CD8-positive, alpha-beta memory T cell (primary cell): ENCODE results near the gene TTC12. TPM values are rescaled to one million over a fixed set of nuclear protein-coding genes. Genes with fewer than 3 reads are reported as not detected.

Experiments used
- CTCF ChIA-PET: fragments of 350-600 bp; sonication (Branson Sonifier 250); formaldehyde crosslinking; loops from one replicate; lab custom pipeline; 2021; ENCODE audit warnings: antibody characterized with exemption; lab: Charles Lee
- POLR2A ChIA-PET: fragments of 350-600 bp; sonication (Branson Sonifier 250); formaldehyde crosslinking; loops from one replicate; lab custom pipeline; 2021; ENCODE audit warnings: antibody characterized with exemption; lab: Charles Lee
- DNase-seq, 5 donors: peaks; one replicate each; pipeline versions ENCODE4 v3.0.0 to v3.0.0-alpha.2; 2020 to 2022; ENCODE audit warnings: mixed read lengths in 1 of 5
- H3K27ac ChIP-seq: one replicate; pipeline ENCODE4 v1.7.0; 2013; ENCODE audit warnings: low read depth, mild to moderate bottlenecking, low read length, moderate library complexity
- H3K27me3 ChIP-seq: 2 replicates; pipeline ENCODE4 v1.7.0; 2013; ENCODE audit warnings: low read length, mild to moderate bottlenecking; ENCODE audit not compliant: insufficient read depth, poor library complexity, severe bottlenecking
- H3K36me3 ChIP-seq: 2 replicates; pipeline ENCODE4 v1.7.0; 2013; ENCODE audit warnings: mild to moderate bottlenecking, low read length, moderate library complexity; ENCODE audit not compliant: insufficient read depth
- H3K4me1 ChIP-seq: 2 replicates; pipeline ENCODE4 v1.7.0; 2013; ENCODE audit warnings: mild to moderate bottlenecking, low read length, moderate library complexity; ENCODE audit not compliant: insufficient read depth
- H3K4me3 ChIP-seq: 2 replicates; pipeline ENCODE4 v1.7.0; 2013; ENCODE audit warnings: mild to moderate bottlenecking, low read length
- H3K9me3 ChIP-seq: 2 replicates; pipeline ENCODE4 v1.7.0; 2013; ENCODE audit warnings: mild to moderate bottlenecking, low read length
- H3K27ac Mint-ChIP-seq, 8 donors: one replicate each; pipeline ENCODE4 v1.8.0; 2020 to 2021; ENCODE audit warnings: mixed read lengths in 8 of 8, mild to moderate bottlenecking in 6 of 8, inconsistent platforms in 3 of 8, moderate library complexity in 3 of 8
- H3K27me3 Mint-ChIP-seq, 2 donors: one replicate each; pipeline ENCODE4 v1.8.0; 2020 to 2021; ENCODE audit warnings: mixed read lengths in 2 of 2, mild to moderate bottlenecking in 1 of 2, moderate library complexity in 1 of 2
- H3K36me3 Mint-ChIP-seq, 3 donors: one replicate each; pipeline ENCODE4 v1.8.0; 2020 to 2021; ENCODE audit warnings: mixed read lengths in 3 of 3, inconsistent platforms in 1 of 3, mild to moderate bottlenecking in 1 of 3
- H3K4me1 Mint-ChIP-seq, 3 donors: one replicate each; pipeline ENCODE4 v1.8.0; 2020 to 2021; ENCODE audit warnings: mixed read lengths in 3 of 3, inconsistent platforms in 1 of 3, mild to moderate bottlenecking in 1 of 3
- H3K4me3 Mint-ChIP-seq, 7 donors: one replicate each; pipeline ENCODE4 v1.8.0; 2020 to 2021; ENCODE audit warnings: mixed read lengths in 7 of 7, mild to moderate bottlenecking in 6 of 7, moderate library complexity in 4 of 7, inconsistent platforms in 2 of 7
- H3K9me3 Mint-ChIP-seq, 5 donors: one replicate each; pipeline ENCODE4 v1.8.0; 2020 to 2022; ENCODE audit warnings: mixed read lengths in 5 of 5, mild to moderate bottlenecking in 3 of 5, moderate library complexity in 2 of 5, inconsistent platforms in 1 of 5
- polyA plus RNA-seq: library from polyadenylated mRNA; unstranded; fragments of 300-500 nt; fragmentation: Illumina TruSeq; gene quantifications from one replicate; pipeline ENCODE4 v1.2.3, GENCODE V29; 2021
- total RNA-seq, 2 experiments: library from RNA; stranded (reverse); gene quantifications; one replicate each; pipeline ENCODE4 v1.2.3, GENCODE V29; 2021

TTC12 gene
- total RNA-seq (10 to 100 TPM; 20.3 to 21.9 TPM), polyA plus RNA-seq (7.2 TPM)

GRCh38 chr11:113314389-113315301 is at the start of gene TTC12:
TTC12 (plus strand) TSS chr11:113314583; CDS start chr11:113316258, 1,675 bp downstream.
- ChIA-PET CTCF (interaction anchor here (0.6 to 2.9 kb wide), 4 partner anchors 8 to 1035 kb away, joined by 3 to 8 read pairs (median 5); no protein-coding TSS in a partner anchor), POLR2A (no interaction called here)
- no peaks in the 10 kb centered on the region for H3K36me3 ChIP-seq
- H3K27me3 Mint-ChIP-seq: no peaks in the 10 kb centered on the region
- no peaks in the 10 kb centered on the region for H3K27me3 ChIP-seq
- H3K36me3 Mint-ChIP-seq: peaks cover 0 to 41% (median 14%) of the 10 kb centered on the region in 3 donors
- H3K4me1 ChIP-seq: peaks cover 16% of the 10 kb centered on the region
- H3K4me1 Mint-ChIP-seq: peaks cover 27 to 48% (median 37%) of the 10 kb centered on the region in 3 donors
- peak within 1 kb of the TSS; percentile 74 for H3K27ac ChIP-seq
- H3K4me3 Mint-ChIP-seq: peak within 1 kb of the TSS; percentile 74 to 90 (median 84)
- H3K9me3 ChIP-seq: no peaks in the 10 kb centered on the region
- H3K4me3 ChIP-seq: peak within 1 kb of the TSS; percentile 74
- DNase-seq: peak; percentile 79 to 94 (median 85)
- H3K9me3 Mint-ChIP-seq: no peaks in the 10 kb centered on the region
- H3K27ac Mint-ChIP-seq: peak within 1 kb of the TSS; percentile 87 to 95 (median 92)

- Histone ChIP-seq H3K4me1 (no peaks in the 10 kb centered on the region), H3K4me3 (no peak overlapping the region), H3K36me3 (no peaks in the 10 kb centered on the region), H3K9me3 (no peaks in the 10 kb centered on the region), H3K27ac (no peak overlapping the region), H3K27me3 (no peaks in the 10 kb centered on the region)
- Mint-ChIP-seq H3K36me3 (no peaks in the 10 kb centered on the region), H3K27me3 (peaks cover 0 to 4% of the 10 kb centered on the region in 2 donors), H3K27ac (no peak overlapping the region), H3K4me3 (no peak overlapping the region), H3K4me1 (no peaks in the 10 kb centered on the region), H3K9me3 (no peaks in the 10 kb centered on the region)
- ChIA-PET CTCF (no interaction called here), POLR2A (no interaction called here)
- DNase-seq: no peak
Measured at GRCh38 chr11:113265362-113265761, 49.0 kb upstream of the TTC12 start.

GRCh38 chr11:113267493-113267892 is 46.9 kb upstream of the TTC12 start:
- Mint-ChIP-seq H3K4me3 (no peak overlapping the region), H3K4me1 (no peaks in the 10 kb centered on the region), H3K27ac (no peak overlapping the region), H3K9me3 (no peaks in the 10 kb centered on the region), H3K36me3 (no peaks in the 10 kb centered on the region), H3K27me3 (peaks cover 0 to 15% of the 10 kb centered on the region in 2 donors)
- Histone ChIP-seq H3K27me3 (no peaks in the 10 kb centered on the region), H3K9me3 (no peaks in the 10 kb centered on the region), H3K4me1 (no peaks in the 10 kb centered on the region), H3K4me3 (no peak overlapping the region), H3K36me3 (no peaks in the 10 kb centered on the region), H3K27ac (no peak overlapping the region)
- ChIA-PET CTCF (no interaction called here), POLR2A (no interaction called here)
- no peak for DNase-seq

GRCh38 chr11:113269096-113269495 is 45.3 kb upstream of the TTC12 start:
- H3K4me1 Mint-ChIP-seq: no peaks in the 10 kb centered on the region
- H3K27ac ChIP-seq: no peak overlapping the region
- H3K4me3 ChIP-seq: no peak overlapping the region
- no peaks in the 10 kb centered on the region for H3K9me3 Mint-ChIP-seq
- no peaks in the 10 kb centered on the region for H3K4me1 ChIP-seq
- H3K4me3 Mint-ChIP-seq: no peak overlapping the region
- no peaks in the 10 kb centered on the region for H3K36me3 Mint-ChIP-seq
- ChIA-PET CTCF (no interaction called here), POLR2A (no interaction called here)
- no peaks in the 10 kb centered on the region for H3K9me3 ChIP-seq
- H3K27me3 ChIP-seq: no peaks in the 10 kb centered on the region
- H3K27me3 Mint-ChIP-seq: peaks cover 0 to 21% of the 10 kb centered on the region in 2 donors
- no peak overlapping the region for H3K27ac Mint-ChIP-seq
- no peak for DNase-seq
- no peaks in the 10 kb centered on the region for H3K36me3 ChIP-seq

GRCh38 chr11:113269636-113270035 is 44.7 kb upstream of the TTC12 start:
- H3K4me3 ChIP-seq: no peak overlapping the region
- H3K27ac ChIP-seq: no peak overlapping the region
- H3K36me3 Mint-ChIP-seq: no peaks in the 10 kb centered on the region
- POLR2A ChIA-PET: no interaction called here
- H3K4me1 Mint-ChIP-seq: no peaks in the 10 kb centered on the region
- no peak overlapping the region for H3K27ac Mint-ChIP-seq
- no peaks in the 10 kb centered on the region for H3K9me3 Mint-ChIP-seq
- CTCF ChIA-PET: no interaction called here
- no peak overlapping the region for H3K4me3 Mint-ChIP-seq
- H3K4me1 ChIP-seq: no peaks in the 10 kb centered on the region
- peaks cover 0 to 21% of the 10 kb centered on the region in 2 donors for H3K27me3 Mint-ChIP-seq
- no peaks in the 10 kb centered on the region for H3K36me3 ChIP-seq
- no peaks in the 10 kb centered on the region for H3K27me3 ChIP-seq
- DNase-seq: no peak
- H3K9me3 ChIP-seq: no peaks in the 10 kb centered on the region

GRCh38 chr11:113270080-113270479 is 44.3 kb upstream of the TTC12 start:
- Mint-ChIP-seq H3K4me1 (no peaks in the 10 kb centered on the region), H3K36me3 (no peaks in the 10 kb centered on the region), H3K27ac (no peak overlapping the region), H3K27me3 (peaks cover 0 to 21% of the 10 kb centered on the region in 2 donors), H3K4me3 (no peak overlapping the region), H3K9me3 (no peaks in the 10 kb centered on the region)
- Histone ChIP-seq H3K27ac (no peak overlapping the region), H3K27me3 (no peaks in the 10 kb centered on the region), H3K4me3 (no peak overlapping the region), H3K36me3 (no peaks in the 10 kb centered on the region), H3K4me1 (no peaks in the 10 kb centered on the region), H3K9me3 (no peaks in the 10 kb centered on the region)
- no peak for DNase-seq
- ChIA-PET POLR2A (no interaction called here), CTCF (no interaction called here)

GRCh38 chr11:113271551-113272245 is 42.7 kb upstream of the TTC12 start:
- Mint-ChIP-seq H3K36me3 (no peaks in the 10 kb centered on the region), H3K4me3 (no peak overlapping the region), H3K27me3 (peaks cover 2 to 16% of the 10 kb centered on the region in 2 donors), H3K27ac (no peak overlapping the region), H3K4me1 (no peaks in the 10 kb centered on the region), H3K9me3 (no peaks in the 10 kb centered on the region)
- ChIA-PET CTCF (no interaction called here), POLR2A (no interaction called here)
- H3K9me3 ChIP-seq: no peaks in the 10 kb centered on the region
- no peaks in the 10 kb centered on the region for H3K4me1 ChIP-seq
- H3K4me3 ChIP-seq: no peak overlapping the region
- DNase-seq: no peak
- H3K27me3 ChIP-seq: no peaks in the 10 kb centered on the region
- H3K27ac ChIP-seq: no peak overlapping the region
- no peaks in the 10 kb centered on the region for H3K36me3 ChIP-seq

- H3K4me1 Mint-ChIP-seq: no peaks in the 10 kb centered on the region
- Histone ChIP-seq H3K9me3 (no peaks in the 10 kb centered on the region), H3K4me3 (no peak overlapping the region), H3K27me3 (no peaks in the 10 kb centered on the region), H3K36me3 (no peaks in the 10 kb centered on the region), H3K27ac (no peak overlapping the region), H3K4me1 (no peaks in the 10 kb centered on the region)
- POLR2A ChIA-PET: no interaction called here
- H3K9me3 Mint-ChIP-seq: no peaks in the 10 kb centered on the region
- H3K4me3 Mint-ChIP-seq: no peak overlapping the region
- no peaks in the 10 kb centered on the region for H3K36me3 Mint-ChIP-seq
- H3K27me3 Mint-ChIP-seq: peaks cover 2 to 16% of the 10 kb centered on the region in 2 donors
- no peak overlapping the region for H3K27ac Mint-ChIP-seq
- DNase-seq: no peak
- CTCF ChIA-PET: no interaction called here
Measured at GRCh38 chr11:113272281-113272680, 42.1 kb upstream of the TTC12 start.
